SU-DHL-6 (cell line): ENCODE results near the gene CPE.

Experiments used
- EZH2phosphoT487 ChIP-seq: fragments of 200-600 bp; sonication (generic), shearing (Covaris generic); conservative IDR thresholded peaks from 2 replicates; pipeline ENCODE4 v1.6.1; 2018; ENCODE audit warnings: mild to moderate bottlenecking, antibody characterized with exemption, low read length, moderate library complexity, mixed read lengths
- TF ChIP-seq, protein P1 (sequence below): fragments of 200-600 bp; sonication (generic); IDR thresholded peaks from one replicate; pipeline ENCODE4 v1.5.1; 2017; ENCODE audit warnings: antibody characterized with exemption, mild to moderate bottlenecking, low read length, moderate library complexity; ENCODE audit not compliant: insufficient read depth, poor library complexity, severe bottlenecking

GRCh38 chr4:165368114-165368513, 10.7 kb upstream of the CPE start:
- TF ChIP-seq, protein P1, sequence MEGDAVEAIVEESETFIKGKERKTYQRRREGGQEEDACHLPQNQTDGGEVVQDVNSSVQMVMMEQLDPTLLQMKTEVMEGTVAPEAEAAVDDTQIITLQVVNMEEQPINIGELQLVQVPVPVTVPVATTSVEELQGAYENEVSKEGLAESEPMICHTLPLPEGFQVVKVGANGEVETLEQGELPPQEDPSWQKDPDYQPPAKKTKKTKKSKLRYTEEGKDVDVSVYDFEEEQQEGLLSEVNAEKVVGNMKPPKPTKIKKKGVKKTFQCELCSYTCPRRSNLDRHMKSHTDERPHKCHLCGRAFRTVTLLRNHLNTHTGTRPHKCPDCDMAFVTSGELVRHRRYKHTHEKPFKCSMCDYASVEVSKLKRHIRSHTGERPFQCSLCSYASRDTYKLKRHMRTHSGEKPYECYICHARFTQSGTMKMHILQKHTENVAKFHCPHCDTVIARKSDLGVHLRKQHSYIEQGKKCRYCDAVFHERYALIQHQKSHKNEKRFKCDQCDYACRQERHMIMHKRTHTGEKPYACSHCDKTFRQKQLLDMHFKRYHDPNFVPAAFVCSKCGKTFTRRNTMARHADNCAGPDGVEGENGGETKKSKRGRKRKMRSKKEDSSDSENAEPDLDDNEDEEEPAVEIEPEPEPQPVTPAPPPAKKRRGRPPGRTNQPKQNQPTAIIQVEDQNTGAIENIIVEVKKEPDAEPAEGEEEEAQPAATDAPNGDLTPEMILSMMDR: no peak
- no peak for TF ChIP-seq EZH2phosphoT487
